ENCODE data around the gene NELFA.

NELFA gene

DNA sequence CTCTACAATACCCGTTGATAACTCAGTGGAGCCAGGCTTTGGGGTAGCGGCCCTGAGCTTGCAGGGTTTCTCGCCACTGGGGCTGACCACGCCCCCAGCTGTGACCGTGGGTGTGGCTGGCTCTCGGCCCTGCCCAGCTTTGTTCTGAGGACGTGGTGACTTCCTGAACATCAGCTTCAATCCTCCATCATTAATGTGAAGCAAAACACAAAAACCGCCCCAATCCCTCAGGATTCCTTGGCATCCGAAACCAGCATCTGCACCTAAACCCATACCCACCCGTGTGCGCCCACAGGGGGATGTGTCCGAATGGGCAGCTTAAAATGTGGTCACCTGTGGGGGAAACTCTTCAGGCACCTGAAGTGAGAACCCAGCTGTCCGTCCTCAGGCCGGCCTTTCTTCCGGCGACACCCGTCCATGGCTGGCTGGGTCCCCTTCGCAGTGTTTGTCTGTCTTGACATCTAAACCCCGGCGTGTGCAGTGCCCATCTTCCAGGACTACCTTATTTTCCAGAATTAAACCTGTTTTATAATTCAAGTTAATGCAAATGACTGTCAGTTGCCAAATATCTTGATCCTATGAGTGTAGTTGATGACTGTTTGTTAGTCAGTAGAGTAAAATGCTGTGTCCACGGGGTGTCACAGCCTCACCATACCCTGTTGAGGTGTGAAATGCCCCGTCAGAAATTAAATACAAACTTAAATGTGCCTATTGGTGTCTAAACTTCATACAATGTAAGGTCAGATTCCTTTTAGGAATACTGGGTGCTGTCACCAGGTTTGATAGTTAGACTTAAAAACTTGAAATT lies 27.3 kb downstream of the NELFA start:
- peaks cover 0 to 98% of the 10 kb centered on the region in 2 experiments; a peak in 2 of 3 replicates for H3K36me3 ChIP-seq (ENCODE audit: control insufficient read depth in 2 of 2, insufficient read depth in 1 of 2, low read length in 2 of 2)
- H3K4me3 ChIP-seq (ENCODE audit: low read depth, low read length): no peak overlapping the region
- no peaks in the 10 kb centered on the region for H3K9me3 ChIP-seq (ENCODE audit: control insufficient read depth, insufficient read depth, low read depth, low read length)
- POLR2A ChIA-PET: no interaction called here
- CTCF ChIA-PET: interaction anchor here (0.6 kb wide), 1 partner anchor 9 kb away, joined by 3 read pairs; no protein-coding TSS in a partner anchor
- TF ChIP-seq ZNF48 (tag by site-specific recombination; IDR thresholded peaks at IDR 0.05) (no peak), ZNF133 (tag by site-specific recombination; IDR thresholded peaks at IDR 0.05) (no peak), KLF1 (tag by site-specific recombination; IDR thresholded peaks at IDR 0.05) (peak; percentile 47), KLF9 (tag by site-specific recombination; IDR thresholded peaks at IDR 0.05; ENCODE audit: low read depth) (peak; percentile 86), MEIS1 (CRISPR knock-in tag; IDR thresholded peaks at IDR 0.05; ENCODE audit: borderline replicate concordance) (no peak), KLF10 (tag by site-specific recombination; IDR thresholded peaks at IDR 0.05) (0 out of 2 replicates have a peak, but pooled peaks have one; percentile 30)
- H3K27ac ChIP-seq (ENCODE audit: extremely low read depth, low read depth, low read length): no peak overlapping the region
- no peaks in the 10 kb centered on the region for H3K4me1 ChIP-seq (ENCODE audit: control insufficient read depth, insufficient read depth, low read length)

DNA sequence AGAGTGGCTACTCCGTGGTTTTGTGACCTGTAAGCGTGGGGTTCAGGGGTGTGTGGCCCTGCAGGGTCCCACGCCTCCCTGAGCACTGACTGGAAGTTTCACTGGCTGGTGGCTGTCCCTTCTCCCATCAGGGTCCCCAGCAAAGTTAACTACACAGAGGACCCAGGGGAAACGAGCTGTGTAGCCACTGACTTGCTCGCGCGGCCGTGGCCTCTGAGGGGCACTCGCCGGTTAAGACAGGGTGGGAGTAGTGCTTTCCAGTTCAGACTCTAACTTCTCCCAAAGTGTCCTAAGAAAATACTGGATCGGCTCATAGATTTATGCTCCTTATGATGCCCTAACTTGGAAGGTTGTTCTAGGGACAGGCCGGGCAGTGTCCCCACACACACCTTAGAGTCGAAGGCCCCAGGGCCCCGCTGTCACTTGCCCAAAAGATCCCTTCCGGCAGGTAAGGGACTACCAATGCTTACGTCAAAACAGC lies 28.2 kb downstream of the NELFA start:
- no peak overlapping the region for H3K4me3 ChIP-seq (ENCODE audit: low read depth, low read length)
- H3K36me3 ChIP-seq (ENCODE audit: control insufficient read depth in 2 of 2, insufficient read depth in 1 of 2, low read length in 2 of 2): peaks cover 0 to 98% of the 10 kb centered on the region in 2 experiments; a peak in 2 of 3 replicates
- no peaks in the 10 kb centered on the region for H3K4me1 ChIP-seq (ENCODE audit: control insufficient read depth, insufficient read depth, low read length)
- ChIA-PET POLR2A (no interaction called here), CTCF (no interaction called here)
- no peaks in the 10 kb centered on the region for H3K9me3 ChIP-seq (ENCODE audit: control insufficient read depth, insufficient read depth, low read depth, low read length)
- TF ChIP-seq ZNF610 (tag by site-specific recombination; IDR thresholded peaks at IDR 0.05; ENCODE audit: borderline replicate concordance): no peak
- TF ChIP-seq, protein P1, sequence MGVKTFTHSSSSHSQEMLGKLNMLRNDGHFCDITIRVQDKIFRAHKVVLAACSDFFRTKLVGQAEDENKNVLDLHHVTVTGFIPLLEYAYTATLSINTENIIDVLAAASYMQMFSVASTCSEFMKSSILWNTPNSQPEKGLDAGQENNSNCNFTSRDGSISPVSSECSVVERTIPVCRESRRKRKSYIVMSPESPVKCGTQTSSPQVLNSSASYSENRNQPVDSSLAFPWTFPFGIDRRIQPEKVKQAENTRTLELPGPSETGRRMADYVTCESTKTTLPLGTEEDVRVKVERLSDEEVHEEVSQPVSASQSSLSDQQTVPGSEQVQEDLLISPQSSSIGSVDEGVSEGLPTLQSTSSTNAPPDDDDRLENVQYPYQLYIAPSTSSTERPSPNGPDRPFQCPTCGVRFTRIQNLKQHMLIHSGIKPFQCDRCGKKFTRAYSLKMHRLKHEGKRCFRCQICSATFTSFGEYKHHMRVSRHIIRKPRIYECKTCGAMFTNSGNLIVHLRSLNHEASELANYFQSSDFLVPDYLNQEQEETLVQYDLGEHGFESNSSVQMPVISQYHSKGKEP (tag by site-specific recombination; IDR thresholded peaks at IDR 0.05): no peak
- TF ChIP-seq, protein P2, sequence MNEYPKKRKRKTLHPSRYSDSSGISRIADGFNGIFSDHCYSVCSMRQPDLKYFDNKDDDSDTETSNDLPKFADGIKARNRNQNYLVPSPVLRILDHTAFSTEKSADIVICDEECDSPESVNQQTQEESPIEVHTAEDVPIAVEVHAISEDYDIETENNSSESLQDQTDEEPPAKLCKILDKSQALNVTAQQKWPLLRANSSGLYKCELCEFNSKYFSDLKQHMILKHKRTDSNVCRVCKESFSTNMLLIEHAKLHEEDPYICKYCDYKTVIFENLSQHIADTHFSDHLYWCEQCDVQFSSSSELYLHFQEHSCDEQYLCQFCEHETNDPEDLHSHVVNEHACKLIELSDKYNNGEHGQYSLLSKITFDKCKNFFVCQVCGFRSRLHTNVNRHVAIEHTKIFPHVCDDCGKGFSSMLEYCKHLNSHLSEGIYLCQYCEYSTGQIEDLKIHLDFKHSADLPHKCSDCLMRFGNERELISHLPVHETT (tag by site-specific recombination; IDR thresholded peaks at IDR 0.05): no peak
- TF ChIP-seq, protein P3, sequence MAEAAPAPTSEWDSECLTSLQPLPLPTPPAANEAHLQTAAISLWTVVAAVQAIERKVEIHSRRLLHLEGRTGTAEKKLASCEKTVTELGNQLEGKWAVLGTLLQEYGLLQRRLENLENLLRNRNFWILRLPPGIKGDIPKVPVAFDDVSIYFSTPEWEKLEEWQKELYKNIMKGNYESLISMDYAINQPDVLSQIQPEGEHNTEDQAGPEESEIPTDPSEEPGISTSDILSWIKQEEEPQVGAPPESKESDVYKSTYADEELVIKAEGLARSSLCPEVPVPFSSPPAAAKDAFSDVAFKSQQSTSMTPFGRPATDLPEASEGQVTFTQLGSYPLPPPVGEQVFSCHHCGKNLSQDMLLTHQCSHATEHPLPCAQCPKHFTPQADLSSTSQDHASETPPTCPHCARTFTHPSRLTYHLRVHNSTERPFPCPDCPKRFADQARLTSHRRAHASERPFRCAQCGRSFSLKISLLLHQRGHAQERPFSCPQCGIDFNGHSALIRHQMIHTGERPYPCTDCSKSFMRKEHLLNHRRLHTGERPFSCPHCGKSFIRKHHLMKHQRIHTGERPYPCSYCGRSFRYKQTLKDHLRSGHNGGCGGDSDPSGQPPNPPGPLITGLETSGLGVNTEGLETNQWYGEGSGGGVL (tag by site-specific recombination; IDR thresholded peaks at IDR 0.05): no peak
- TF ChIP-seq, protein P4, sequence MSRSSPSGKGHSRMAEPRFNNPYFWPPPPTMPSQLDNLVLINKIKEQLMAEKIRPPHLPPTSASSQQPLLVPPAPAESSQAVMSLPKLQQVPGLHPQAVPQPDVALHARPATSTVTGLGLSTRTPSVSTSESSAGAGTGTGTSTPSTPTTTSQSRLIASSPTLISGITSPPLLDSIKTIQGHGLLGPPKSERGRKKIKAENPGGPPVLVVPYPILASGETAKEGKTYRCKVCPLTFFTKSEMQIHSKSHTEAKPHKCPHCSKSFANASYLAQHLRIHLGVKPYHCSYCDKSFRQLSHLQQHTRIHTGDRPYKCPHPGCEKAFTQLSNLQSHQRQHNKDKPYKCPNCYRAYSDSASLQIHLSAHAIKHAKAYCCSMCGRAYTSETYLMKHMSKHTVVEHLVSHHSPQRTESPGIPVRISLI (tag by site-specific recombination; IDR thresholded peaks at IDR 0.05): no peak
- TF ChIP-seq ZNF596 (tag by site-specific recombination; IDR thresholded peaks at IDR 0.05): no peak
- no peak for TF ChIP-seq ZNF76 (tag by site-specific recombination; IDR thresholded peaks at IDR 0.05; ENCODE audit: borderline replicate concordance, low read depth)
- no peak for TF ChIP-seq ZNF311 (tag by site-specific recombination; IDR thresholded peaks at IDR 0.05; ENCODE audit: borderline replicate concordance)
- no peak for TF ChIP-seq ZNF473 (tag by site-specific recombination; IDR thresholded peaks at IDR 0.05)
- no peak for TF ChIP-seq SCRT1 (tag by site-specific recombination; IDR thresholded peaks at IDR 0.05; ENCODE audit: borderline replicate concordance)
- H3K27ac ChIP-seq (ENCODE audit: extremely low read depth, low read depth, low read length): no peak overlapping the region

All from HEK293 (cell line).